GM19238 (cell line): ENCODE results near the gene UGT1A9.

Experiments
- DNase-seq: peaks from one replicate; pipeline ENCODE4 v3.0.0; 2011; ENCODE audit warnings: low spot score; ENCODE audit not compliant: insufficient read length

Gene UGT1A9

DNA sequence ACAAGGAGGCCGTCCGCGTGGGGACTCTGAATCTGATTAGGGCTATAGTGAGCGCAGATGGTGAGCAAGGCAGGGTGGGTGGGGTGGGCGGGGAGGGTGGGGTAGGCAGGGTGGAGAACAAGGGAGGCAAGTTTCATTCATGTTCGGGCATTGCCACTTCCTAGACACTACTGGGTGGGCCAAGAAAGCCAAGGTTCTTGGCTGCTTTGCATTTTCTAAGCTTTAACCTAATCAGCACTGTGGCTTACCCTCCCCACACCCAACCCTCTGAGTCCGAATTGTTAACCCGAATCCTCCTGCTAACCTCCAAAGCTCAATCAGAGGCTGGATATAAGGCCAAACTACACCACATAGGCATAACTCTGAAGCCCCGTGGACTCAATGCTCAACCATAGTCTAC lies 124.6 kb downstream of the UGT1A9 start:
- no peak for DNase-seq

DNA sequence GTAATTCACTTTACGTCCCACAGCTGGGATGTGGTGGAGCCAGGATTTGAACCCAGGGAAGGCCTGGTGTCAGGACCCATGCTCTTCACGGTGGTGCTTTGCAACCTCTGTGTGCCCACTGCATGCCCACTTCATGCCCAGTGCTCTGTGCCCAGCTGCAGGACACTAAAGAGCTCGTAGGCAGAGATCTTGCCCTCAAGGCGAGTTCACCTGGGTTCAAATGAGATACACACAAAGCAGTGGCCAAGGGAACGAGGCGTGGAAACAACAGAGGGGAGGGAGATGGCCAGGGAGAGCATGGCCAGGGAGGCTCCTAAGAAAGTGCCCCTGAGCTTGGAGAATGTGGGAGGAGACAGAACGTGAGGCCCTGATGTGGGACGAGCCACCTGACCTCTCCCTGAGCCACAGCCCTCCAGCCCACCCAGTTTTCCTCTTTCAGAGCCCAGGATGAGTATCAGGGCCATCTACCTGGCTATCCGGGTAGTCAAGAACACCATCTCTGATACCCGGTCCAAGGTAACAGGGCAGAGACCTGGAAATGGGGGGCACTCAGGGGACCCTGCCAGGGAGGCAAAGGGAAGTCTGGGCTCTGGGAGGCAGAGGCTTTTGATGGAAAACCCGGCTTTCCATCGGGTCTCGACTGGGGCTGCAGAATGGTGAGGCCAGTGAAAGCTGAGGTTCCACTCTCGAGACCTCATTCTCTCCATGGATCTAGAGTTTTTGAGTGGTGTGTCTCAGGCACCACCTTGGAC lies 126.8 kb downstream of the UGT1A9 start:
- no peak for DNase-seq

DNA sequence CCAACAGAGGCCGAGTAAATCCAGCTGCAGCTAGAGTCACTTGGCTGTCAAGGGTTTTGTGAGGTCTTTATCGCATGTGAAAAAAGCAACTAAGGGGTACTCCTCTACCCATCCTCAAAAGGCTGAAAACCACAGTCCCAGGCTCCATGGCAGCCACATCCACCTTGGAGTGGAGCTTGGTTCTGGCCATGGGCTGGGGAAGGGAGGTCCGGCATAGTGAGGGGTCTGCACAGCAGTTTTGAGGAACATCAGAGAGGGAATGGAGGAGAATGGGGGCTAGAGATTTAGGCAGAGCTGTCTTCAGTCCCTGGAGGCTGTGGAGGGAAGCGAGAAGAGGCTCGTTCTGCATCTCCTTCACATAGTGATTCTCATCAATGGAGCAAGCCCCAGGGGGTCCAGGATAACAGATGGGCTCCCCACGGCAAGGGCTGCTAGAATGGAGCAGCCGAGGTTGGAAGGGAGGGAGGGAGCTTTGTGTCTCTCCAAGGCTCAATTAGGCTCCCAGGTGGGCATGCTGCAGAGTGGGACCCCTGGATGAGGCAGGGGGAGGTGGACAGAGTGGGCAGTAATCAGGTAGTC lies 127.5 kb downstream of the UGT1A9 start:
- DNase-seq, result no peak

DNA sequence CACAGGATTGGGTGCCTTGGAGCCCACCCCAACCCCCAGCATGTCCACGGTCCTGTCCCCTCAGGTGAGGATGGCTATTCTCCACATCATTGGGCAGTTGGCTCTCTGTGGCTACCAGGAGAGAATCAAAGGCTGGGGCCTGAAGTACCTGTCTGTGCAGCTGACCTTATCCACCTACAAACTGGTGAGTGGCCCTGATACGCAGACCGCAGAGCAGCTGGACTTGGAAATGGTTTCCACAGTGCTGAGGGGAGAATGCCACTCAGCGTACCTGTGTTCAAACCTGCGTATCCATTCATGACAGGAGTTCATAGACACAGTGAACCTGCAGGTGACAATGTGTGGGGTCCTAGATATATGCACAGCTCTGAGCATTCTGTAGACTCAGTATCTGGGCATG lies 128.0 kb downstream of the UGT1A9 start:
- DNase-seq, result no peak

DNA sequence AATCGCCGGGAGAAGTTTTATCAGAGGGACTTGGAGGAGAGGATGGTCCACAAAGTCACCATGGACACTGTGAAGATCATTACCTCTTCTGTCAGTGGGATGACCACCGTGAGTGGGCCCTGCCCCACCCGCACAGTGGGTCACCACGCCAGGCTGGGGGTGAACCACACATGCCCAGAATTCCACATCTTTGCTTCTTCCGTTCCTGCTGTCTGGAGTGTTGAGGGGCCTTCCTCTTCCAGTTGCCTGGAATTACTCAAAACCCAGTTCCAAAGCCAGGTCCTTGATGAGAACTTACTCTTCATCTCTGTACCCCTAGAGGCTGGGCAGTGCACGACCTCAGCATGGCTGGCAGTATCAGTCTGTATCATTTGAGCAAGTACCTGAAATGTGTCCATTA lies 128.5 kb downstream of the UGT1A9 start:
- DNase-seq, result no peak

DNA sequence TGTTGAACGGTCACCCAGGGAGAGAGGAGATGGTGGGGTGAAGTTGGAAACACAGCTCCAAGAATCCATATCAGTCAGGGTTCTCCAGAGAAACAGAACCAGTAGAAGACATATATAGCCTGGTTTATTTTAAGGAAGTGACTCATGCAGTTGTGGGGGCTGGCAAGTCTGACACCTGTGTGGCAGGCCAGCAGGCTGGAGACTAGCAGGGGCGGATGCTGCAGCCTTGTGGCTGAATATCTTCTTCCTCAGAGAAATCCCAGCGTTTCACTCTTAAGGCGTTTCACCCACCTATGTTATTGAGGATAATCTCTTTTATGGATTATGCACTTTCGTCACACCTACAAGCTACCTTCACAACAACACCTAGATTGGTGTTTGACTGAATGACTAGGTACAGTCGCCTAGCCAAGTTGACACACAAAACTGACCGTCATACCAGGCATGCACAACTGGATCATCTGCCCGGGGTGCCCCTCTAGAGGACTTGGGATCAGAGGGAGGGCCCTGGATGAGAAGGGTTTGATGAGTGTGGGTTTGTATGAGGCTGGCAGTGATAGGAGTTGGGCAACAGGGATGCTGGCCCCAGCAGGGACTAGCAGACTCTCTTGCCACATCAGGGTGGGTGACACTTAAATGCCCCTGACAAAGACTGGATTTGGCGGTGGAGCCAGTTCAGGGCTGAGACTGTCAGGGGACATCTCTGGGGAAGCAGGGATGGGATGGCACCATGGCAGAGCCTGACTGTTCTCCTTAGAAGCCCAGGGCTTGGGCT lies 129.8 kb downstream of the UGT1A9 start:
- DNase-seq, result no peak

DNA sequence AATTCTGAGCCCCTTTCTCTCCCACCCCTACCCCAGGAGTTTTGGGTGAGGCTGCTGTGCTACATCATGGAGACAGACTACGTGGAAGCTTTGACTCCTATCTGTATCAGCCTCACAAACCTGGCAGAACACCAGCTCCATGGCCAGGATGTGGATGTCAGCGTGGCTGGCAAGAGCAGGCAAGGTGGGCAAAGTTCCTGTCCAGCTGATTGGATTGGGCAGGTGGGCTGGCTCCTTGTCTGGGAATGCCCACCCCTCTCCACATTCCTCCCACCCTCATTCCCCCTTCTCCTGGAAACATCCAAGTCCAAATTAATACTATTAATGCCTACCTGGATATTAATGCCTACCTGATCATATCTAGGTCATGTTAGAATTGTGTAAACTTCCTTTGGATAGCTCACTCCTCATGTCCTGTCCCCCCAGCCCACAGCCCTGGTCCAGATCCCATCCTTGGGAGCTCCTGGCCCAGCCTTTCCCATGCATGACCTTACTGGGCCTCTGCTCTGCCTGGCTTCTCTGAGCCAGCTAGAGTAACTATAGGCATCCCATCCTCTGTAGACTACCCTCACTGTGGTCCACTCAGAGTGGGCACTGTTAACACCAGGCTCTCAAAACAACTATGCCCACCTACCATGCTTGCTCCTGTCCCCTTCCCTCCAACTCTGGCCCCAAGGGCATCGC lies 130.6 kb downstream of the UGT1A9 start:
- no peak for DNase-seq

DNA sequence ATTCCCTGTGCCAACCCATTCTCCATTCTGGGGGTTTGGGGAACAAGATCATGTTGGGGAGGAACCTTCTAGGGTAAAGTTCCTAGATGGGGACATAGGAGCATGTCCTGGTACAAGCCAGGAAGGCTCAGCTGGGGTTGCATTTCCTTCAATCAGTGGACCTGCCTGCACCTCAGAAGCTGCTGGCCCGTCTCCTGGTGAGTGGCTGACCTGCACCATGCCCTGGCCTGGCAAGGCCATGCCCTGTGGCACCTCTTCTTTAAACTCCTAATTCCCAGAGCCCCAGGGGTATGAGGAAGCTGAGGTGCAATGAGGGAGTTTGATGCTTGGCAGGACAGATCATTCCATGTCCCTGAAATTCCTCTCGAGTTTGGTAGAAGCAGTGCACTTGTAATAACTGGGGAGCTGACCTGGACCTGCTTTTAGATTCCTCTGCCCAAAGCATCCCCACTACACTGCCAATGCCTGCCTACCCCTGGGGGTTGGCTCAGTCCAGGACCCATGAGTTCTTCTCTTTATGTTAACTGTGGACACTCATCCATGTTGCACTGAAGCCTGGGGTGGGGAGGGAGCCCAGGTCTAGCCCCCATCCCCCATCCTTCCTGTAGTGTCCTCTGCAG lies 131.7 kb downstream of the UGT1A9 start:
- DNase-seq, result no peak

DNA sequence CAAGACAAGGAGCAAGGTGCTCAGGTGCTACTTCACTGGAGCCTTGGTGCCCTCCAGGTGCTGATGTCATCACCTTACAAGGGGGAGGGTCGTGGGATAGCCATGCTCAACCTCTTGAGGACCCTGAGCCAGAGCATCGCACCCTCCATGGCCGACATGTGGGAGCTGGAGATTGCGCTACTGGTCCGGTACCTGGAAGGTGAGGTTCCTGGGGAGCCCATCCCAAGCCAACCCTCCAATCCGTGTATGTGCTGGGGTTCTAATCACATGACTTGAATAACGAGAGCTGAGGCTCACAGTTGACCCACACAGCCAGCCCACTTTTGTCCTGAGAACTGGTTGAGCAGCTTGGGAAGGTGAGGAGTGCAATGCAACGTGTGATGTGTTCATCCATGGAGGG lies 132.3 kb downstream of the UGT1A9 start:
- no peak for DNase-seq

DNA sequence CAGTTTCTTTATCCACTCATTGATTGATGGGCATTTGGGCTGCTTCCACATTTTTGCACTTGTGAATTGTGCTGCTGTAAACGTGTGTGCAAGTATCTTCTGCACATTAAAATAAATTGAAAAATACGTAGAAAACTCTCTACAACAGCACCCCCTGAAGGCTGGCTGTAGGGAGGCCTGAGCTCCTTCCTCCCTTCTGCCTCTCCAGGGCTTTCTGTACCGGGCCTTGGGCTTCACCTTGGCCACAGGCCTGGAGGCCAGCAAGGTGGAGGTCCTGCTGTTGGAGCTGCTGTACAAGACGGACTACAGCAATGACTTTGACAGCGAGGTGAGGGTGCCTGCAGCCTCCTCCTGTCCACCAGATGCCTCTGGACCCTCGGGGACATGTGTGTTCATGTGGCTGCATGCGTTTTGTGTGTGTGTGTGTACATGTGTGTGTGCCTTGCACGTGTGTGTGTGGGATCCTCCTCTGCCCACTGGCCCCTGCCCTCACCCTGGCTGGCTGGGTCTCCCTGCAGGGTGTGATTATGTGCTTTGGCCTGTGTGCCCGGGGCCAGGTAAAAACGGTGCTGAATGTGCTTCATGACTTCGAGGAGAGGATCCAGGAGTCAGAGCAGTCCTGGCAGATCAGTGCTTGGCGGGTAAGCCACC lies 135.6 kb downstream of the UGT1A9 start:
- DNase-seq, result no peak

DNA sequence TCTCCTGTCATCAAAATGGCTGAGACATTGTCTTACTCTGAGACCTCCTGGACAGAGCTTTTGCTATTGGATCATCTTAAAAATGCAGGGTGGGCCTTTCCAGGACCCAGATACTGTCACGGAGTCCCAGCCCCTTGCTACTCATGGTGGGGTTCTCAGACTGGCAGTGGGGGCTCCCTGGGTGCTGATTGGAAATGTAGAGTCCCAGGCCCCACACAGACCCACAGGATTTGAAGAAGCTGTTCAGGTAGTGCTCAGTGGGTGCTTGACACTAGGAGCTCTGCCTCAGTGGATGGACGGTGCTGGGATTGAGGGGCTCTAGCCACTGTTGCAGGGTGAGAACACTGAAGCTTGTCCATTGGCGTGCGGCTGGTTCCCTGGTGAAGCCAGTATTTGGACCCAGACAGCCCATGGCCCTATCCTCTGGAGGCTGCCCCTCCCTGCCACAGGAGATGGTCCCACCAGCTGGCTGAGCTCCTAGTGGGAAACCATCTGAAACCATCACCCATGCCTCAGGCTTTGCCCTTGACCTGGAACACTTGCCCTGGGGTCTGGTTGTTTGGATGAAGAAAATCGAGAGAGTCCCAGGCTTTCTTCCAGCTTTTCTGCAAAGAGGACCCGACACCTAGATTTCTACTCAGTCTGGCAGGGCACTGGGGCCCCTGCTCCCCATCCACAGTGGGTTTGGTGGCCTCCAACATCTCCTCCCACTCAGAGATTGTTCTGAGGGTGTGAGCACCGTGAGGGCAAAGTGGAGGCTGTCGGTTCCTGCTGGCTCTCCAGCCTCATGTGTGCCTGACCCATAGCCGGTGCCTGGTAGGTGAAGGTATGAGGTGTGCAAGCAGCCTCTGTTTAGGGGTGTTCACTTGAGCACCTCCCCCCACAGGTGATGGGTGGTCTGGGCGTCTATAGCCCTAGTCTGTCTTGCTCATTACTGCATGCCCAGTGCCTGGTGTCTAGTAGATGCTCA lies 136.6 kb downstream of the UGT1A9 start:
- no peak for DNase-seq

DNA sequence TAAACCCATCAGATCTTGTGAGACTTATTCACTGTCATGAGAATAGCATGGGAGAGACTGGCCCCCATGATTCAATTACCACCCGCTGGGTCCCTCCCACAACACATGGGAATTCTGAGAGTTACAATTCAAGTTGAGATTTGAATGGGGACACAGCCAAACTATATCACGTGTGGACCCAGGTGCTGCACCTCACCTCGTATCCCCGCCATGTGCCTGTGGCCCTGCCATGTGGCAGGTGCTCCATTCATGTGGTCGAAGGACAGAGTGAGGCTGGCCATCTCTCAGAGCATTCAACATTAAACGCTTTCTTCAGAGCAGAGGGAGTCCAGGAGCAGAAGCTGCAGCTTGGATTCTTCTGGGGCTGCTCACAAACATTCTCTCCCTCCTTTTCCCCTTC lies 138.7 kb downstream of the UGT1A9 start:
- no peak for DNase-seq

DNA sequence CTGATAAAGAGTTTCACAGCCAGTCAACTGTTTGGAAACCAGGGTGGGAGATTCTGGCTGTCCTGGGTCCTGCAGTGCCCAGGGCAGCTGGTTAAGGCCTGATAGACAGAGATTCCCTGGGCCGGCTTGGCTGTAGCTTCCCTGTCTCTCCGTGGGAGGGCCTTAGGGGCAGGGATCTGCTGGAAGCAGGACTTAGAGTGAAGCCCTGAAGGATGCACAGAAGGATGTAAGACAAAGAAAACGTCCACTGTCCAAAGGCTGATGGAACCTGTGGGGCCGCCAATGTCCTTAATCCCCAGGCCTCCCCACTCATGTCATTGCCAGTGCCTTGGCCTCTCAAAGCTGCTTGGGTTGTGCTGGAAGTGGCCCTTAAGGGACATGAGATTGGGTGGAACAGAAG lies 139.4 kb downstream of the UGT1A9 start:
- DNase-seq, result no peak

DNA sequence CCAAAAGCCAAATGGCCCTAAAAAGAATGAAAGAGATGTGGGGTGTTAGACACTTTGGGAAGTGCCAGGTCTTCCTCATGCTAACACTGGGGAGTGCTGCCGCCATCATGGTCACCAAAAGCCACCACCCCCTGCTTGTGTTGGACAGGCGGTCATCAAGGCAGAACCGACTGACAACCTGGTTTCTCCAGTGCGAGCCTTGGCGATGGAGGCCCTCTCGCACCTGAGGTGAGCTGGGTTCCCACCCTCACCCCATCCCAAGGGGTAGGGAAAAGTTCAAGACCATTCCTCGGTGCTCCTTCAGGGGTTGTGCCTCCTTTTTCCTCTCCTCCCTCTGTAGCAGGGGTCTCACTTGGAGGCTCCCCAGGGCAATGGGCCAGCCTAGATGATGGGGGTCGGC lies 140.0 kb downstream of the UGT1A9 start:
- DNase-seq, result no peak

DNA sequence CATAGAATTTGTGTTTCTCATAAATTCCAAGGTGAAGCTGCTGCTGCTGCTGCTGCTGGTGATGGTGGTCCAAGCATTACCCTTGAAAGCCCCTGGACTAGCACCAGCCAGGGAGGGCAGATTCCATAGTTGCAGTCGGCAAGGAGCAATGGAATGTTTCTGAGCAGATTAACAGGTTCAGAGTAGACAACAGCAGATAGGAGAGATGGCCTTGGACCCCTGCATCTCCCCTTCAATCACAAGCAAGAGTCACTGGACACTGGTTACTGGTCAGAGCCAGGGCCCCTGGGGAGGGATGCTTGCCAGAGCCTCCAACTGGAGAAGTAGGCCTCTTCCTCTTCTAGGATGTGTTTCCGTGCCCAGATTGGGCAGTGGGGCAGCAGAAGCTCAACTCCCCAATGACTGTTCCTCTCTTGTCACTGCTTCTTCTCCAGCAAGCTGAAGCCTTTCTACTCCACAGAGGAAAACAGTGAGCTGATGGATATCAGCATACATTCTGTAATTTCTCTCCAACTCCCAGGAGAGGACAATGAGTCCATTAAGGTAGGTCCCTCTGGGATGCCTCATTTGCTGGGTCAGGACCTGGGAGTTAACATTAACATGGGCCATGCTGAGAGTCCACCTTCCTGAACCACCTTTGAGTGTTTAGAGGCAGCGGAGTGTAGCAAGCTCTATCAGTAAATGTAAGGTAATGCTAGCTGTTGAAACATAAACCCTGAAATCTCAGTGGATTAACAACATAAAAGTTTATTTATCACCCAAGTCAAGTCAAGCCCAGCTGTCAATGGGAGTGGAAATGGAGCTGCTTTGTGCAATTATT lies 141.7 kb downstream of the UGT1A9 start:
- DNase-seq, result no peak

DNA sequence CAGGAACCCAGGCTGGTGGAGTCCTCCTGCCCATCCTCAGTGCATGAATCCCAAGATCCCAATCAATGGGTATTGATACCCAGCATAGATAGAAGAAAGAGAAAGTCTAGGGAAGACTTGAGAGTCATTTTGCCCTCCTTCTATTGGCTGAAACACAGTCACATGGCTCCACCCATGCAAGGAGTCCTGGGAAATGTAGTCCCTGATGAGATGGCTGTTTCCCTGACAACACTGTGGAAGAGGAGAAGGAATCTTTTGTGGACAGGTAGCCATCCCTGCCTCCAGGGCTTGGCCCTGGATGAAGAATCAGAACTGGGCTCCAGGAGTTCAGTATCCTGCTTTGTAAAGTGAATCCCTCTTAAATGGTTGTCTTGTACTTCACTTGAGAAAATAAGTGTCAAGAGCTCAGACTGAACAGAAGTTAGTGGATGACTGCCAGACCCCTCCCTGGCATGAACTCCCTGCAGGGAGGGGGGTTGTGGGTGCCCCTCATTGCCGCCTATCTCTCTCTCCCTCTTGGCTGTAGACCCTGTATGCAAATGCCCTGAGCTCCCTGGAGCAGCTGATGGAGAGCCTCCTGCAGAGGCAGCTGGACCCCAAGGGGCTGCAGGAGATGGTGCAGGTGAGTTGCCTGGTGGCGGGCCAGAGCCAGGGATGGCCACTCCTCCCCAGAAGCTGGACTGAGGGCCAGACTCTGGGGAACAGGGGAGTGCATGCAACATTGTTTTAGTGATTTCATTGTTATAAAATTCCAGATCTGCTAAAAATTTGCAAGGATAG lies 142.5 kb downstream of the UGT1A9 start:
- no peak for DNase-seq

DNA sequence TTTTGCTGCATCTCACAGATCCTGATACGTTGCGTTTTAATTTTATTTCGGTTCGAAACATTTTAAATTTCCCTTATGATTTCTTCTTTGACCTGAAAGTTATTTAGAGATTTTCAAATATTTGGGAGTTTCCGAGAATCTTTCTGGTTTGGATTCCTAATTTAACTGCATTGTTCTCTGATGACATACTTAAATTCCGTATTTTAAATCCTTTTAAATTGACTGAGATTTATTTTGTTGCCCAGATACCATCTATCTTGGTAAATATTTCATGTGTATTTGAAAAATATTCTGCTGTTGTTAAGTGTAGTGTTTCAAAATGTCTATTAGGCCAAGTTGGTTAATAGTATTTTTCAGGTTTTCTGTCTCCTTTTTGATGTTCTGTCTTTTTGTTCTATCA lies 144.2 kb downstream of the UGT1A9 start:
- no peak for DNase-seq

DNA sequence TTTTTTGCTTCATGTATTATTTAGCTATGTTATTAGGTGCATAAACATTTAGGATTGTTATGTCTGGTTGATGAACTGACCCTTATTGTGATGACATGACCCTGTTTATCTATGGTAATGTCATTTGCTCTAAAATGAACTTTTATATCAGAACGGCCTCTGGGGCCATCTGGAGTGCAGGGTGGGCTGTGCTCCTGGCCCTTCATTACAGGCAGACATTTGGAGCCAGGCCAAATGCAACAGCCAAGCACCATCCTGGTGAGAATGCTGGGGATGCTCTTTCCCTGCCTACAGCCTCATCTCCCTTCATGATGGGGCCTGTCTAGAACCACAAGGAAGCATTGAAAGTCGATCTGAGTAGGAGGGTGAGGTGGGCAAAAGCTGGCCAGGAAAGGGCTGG lies 144.6 kb downstream of the UGT1A9 start:
- DNase-seq, result no peak
